NCI-H460 (cell line): Measurements from ENCODE around the gene HELZ2. TPM values are rescaled to one million over a fixed set of nuclear protein-coding genes. Genes with fewer than 3 reads are reported as not detected.

ENCODE experiments used
- DNase-seq: peaks from one replicate; pipeline ENCODE4 v3.0.0-alpha.2; 2016; ENCODE audit warnings: low read depth; ENCODE audit errors: extremely low read depth
- total RNA-seq: library from RNA; depleted of rRNA; stranded (reverse); fragments of >200 nt; shearing (Covaris generic); gene quantifications from 2 replicates; pipeline ENCODE4 v1.2.3, GENCODE V29; 2014

Gene HELZ2
- total RNA-seq, 1 experiment from 2014 or later, result 10.1 TPM

GRCh38 chr20:63553251-63553932 is 20.6 kb downstream of the HELZ2 start:
- DNase-seq, result peak; percentile 74

- DNase-seq, result no peak
These were observed 21.4 kb downstream of the HELZ2 start for GRCh38 chr20:63552481-63553249.

GRCh38 chr20:63551068-63551467 is 23.0 kb downstream of the HELZ2 start:
- DNase-seq, result no peak

GRCh38 chr20:63549679-63550282 is 24.3 kb downstream of the HELZ2 start:
- no peak for DNase-seq

- no peak for DNase-seq
These were observed 25.0 kb downstream of the HELZ2 start for GRCh38 chr20:63549019-63549418.

GRCh38 chr20:63548542-63548941 is 25.5 kb downstream of the HELZ2 start:
- DNase-seq, result no peak

GRCh38 chr20:63547725-63548480 is 26.1 kb downstream of the HELZ2 start, which contains the start of gene SRMS:
Gene SRMS, minus strand, starts transcription at chr20:63547749. Its CDS starts 286 bp downstream, at chr20:63547463.
- DNase-seq, result no peak

GRCh38 chr20:63546956-63547724 is 26.9 kb downstream of the HELZ2 start:
- no peak for DNase-seq

GRCh38 chr20:63546256-63546955 is 27.6 kb downstream of the HELZ2 start:
- DNase-seq, result no peak

GRCh38 chr20:63545814-63546213 is 28.2 kb downstream of the HELZ2 start:
- no peak for DNase-seq

GRCh38 chr20:63544958-63545516 is 29.0 kb downstream of the HELZ2 start:
- no peak for DNase-seq

- DNase-seq, result no peak
These were observed 29.6 kb downstream of the HELZ2 start for GRCh38 chr20:63544241-63544957.

- DNase-seq, result no peak
These were observed 30.3 kb downstream of the HELZ2 start for GRCh38 chr20:63543733-63544132.

- no peak for DNase-seq
These were observed 30.9 kb downstream of the HELZ2 start for GRCh38 chr20:63543131-63543530.

GRCh38 chr20:63542696-63543095 is 31.3 kb downstream of the HELZ2 start:
- DNase-seq, result no peak

GRCh38 chr20:63542031-63542559 is 31.9 kb downstream of the HELZ2 start:
- no peak for DNase-seq

GRCh38 chr20:63541371-63541770 is 32.7 kb downstream of the HELZ2 start:
- DNase-seq, result no peak
